ENCODE measurements around the gene SBF2. TPM values are rescaled to one million over a fixed set of nuclear protein-coding genes. Genes with fewer than 3 reads are reported as not detected.

The SBF2 gene
- total and polyA plus RNA-seq, 2 donors (not counting 3 experiments of a cell fraction or from before 2014, with no cell fraction given) = 15.4 to 42.4 TPM

DNA sequence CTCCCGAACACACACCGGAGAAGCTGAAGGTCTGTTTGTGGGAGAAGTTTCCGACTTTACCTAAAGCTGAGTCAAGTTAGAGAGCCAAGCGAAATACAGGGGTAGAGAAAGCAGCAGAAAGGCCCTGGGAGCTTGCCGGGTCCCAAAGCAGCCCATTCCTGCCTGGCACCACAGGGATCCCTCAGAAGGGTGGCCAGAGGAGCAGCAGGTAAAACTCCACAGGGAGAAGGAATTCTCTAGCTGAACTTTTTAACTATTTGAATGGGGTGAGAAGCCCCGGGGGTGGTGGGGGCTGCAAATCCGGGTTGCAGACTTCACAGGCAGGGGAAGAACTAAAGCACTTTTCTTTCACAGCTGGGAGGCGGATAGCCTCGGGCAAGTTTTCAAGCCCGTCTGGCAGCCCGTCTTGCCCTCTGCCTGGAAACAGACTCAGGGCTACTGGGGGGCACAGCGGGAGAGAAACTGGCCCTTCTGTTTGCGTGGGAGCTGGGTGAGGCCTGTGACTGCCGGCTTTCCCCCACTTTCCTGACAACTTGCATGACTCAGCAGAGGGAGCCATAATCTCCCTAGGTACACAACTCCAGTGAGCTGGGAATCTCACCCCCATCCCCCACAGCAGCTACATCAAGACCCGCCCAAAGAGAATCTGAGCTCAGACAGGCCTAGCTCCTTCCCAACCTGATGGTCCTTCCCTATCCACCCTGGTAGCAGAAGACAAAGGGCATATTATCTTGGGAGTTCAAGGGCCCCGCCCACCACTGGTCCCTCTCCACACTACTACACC is 311.0 kb downstream of the SBF2 start:
- FAIRE-seq (no peak), DNase-seq (ENCODE audit: low read depth, low spot score) (no peak)
- CTCF ChIA-PET = interaction anchor here (0.7 to 2.2 kb wide), 9 partner anchors 9 to 383 kb away, joined by 3 to 9 read pairs (median 3); no protein-coding TSS in a partner anchor
- H3K79me2 ChIP-seq (ENCODE audit: control insufficient read depth, insufficient read depth, low read length) = no peaks in the 10 kb centered on the region
- peaks cover 17% of the 10 kb centered on the region for H3K4me1 ChIP-seq (ENCODE audit: control insufficient read depth, extremely low read depth, insufficient read depth, low read length)
- peak overlapping the region; percentile 42 for H3K27ac ChIP-seq (ENCODE audit: insufficient read depth, low read depth, low read length)
- H3K9me1 ChIP-seq (replicated peaks; ENCODE audit: control insufficient read depth, extremely low read depth, insufficient read depth, low read length) = no peaks in the 10 kb centered on the region
- no TSS peak for BruUV-seq (replicated peaks)
- no peak overlapping the region for H3K9ac ChIP-seq (replicated peaks; ENCODE audit: extremely low read depth, insufficient read depth, low read length)
- no peaks in the 10 kb centered on the region for H3K9me3 ChIP-seq (replicated peaks; ENCODE audit: control insufficient read depth, insufficient read depth, low read length)
- POLR2A ChIA-PET = interaction anchor here (1.1 kb wide), 1 partner anchor 322 kb away, joined by 3 read pairs; the partner anchor contains the start of gene ADM
- H3K4me3 ChIP-seq (replicated peaks in 1 of 3; ENCODE audit: insufficient read depth in 1 of 3, low read depth in 1 of 3, low read length in 3 of 3) = no peak overlapping the region
- dilution Hi-C loops (cut with MboI; ENCODE audit: extremely low pct_ligation_motif_present, low sequenced_read_pairs) = no loop called here
- no peak overlapping the region for H2AFZ ChIP-seq (ENCODE audit: low read depth, low read length)
- H4K20me1 ChIP-seq (replicated peaks; ENCODE audit: control insufficient read depth, extremely low read depth, insufficient read depth, low read length) = no peaks in the 10 kb centered on the region
- no peaks in the 10 kb centered on the region for H3K36me3 ChIP-seq (ENCODE audit: control insufficient read depth in 2 of 2, extremely low read depth in 1 of 2, insufficient read depth in 2 of 2, low read length in 2 of 2)
- intact Hi-C loops (cut with micrococcal nuclease) = no loop called here
- no peaks in the 10 kb centered on the region for H3K27me3 ChIP-seq (ENCODE audit: control insufficient read depth in 2 of 2, insufficient read depth in 2 of 2, low read length in 2 of 2)
- no peak overlapping the region for H3K4me2 ChIP-seq (ENCODE audit: insufficient read depth, low read length)
- TF ChIP-seq POLR2A (IDR thresholded peaks at IDR 0.05; ENCODE audit: low read depth, low read length) (no peak), POLR2AphosphoS5 (IDR thresholded peaks at IDR 0.05; ENCODE audit: insufficient read depth, low read depth, low read length) (no peak), FOS (IDR thresholded peaks at IDR 0.05; ENCODE audit: borderline replicate concordance, insufficient read depth, low read length) (no peak), GATA2 (IDR thresholded peaks at IDR 0.05; ENCODE audit: insufficient read depth, insufficient read length, low read depth, low read length) (no peak), MYC (IDR thresholded peaks at IDR 0.05; ENCODE audit: low read depth, low read length) (no peak), EZH2 (IDR thresholded peaks at IDR 0.05; ENCODE audit: borderline replicate concordance, low read depth, low read length, severe bottlenecking) (no peak), JUN (IDR thresholded peaks at IDR 0.05; ENCODE audit: borderline replicate concordance, insufficient read depth, insufficient read length, low read depth) (no peak)
- TF ChIP-seq, protein P1, sequence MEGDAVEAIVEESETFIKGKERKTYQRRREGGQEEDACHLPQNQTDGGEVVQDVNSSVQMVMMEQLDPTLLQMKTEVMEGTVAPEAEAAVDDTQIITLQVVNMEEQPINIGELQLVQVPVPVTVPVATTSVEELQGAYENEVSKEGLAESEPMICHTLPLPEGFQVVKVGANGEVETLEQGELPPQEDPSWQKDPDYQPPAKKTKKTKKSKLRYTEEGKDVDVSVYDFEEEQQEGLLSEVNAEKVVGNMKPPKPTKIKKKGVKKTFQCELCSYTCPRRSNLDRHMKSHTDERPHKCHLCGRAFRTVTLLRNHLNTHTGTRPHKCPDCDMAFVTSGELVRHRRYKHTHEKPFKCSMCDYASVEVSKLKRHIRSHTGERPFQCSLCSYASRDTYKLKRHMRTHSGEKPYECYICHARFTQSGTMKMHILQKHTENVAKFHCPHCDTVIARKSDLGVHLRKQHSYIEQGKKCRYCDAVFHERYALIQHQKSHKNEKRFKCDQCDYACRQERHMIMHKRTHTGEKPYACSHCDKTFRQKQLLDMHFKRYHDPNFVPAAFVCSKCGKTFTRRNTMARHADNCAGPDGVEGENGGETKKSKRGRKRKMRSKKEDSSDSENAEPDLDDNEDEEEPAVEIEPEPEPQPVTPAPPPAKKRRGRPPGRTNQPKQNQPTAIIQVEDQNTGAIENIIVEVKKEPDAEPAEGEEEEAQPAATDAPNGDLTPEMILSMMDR (IDR thresholded peaks at IDR 0.05; ENCODE audit: extremely low read depth in 1 of 2, insufficient read depth in 1 of 2, low read depth in 1 of 2, low read length in 2 of 2) = no peak
- TF ChIP-seq, protein P2, sequence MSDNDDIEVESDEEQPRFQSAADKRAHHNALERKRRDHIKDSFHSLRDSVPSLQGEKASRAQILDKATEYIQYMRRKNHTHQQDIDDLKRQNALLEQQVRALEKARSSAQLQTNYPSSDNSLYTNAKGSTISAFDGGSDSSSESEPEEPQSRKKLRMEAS (IDR thresholded peaks at IDR 0.05; ENCODE audit: insufficient read depth, insufficient read length) = no peak
